HG02870 (cell line): ENCODE results near the gene TOPAZ1.
"Not testable (repeated sequence)": the region's sequence is repeated elsewhere in the genome, so short reads cannot be mapped to it uniquely, and the experiment has no call there.

Experiments
- ATAC-seq: cut with Tn5 transposase; IDR thresholded peaks from one replicate; pipeline ENCODE4 v1.9.1; 2021; ENCODE audit warnings: mild to moderate bottlenecking, moderate library complexity; ENCODE audit not compliant: unreplicated experiment

The TOPAZ1 gene

DNA sequence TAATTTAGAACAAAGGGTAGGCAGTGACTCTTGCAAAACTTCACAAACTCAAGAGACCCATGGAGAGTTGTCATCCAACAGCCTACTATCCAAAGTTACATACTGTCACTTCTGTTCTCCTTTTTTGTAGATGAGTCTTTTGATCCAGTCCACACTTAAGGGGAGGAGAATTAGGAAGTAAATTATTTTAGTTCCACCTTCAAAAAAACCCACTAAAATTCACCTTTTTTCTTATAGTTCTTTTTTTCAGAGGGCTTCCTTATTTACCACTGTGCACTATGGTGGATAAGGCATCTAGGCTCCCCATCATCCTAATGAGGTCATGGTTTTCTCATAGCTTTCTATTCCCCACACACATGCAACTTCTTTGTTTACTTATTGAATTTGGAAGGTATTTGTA, 88.3 kb downstream of the TOPAZ1 start:
- no peak for ATAC-seq

GRCh38 chr3:44330444-44330843, 88.8 kb downstream of the TOPAZ1 start:
- ATAC-seq, result no peak

GRCh38 chr3:44334326-44334725, 92.6 kb downstream of the TOPAZ1 start:
- no peak for ATAC-seq

DNA sequence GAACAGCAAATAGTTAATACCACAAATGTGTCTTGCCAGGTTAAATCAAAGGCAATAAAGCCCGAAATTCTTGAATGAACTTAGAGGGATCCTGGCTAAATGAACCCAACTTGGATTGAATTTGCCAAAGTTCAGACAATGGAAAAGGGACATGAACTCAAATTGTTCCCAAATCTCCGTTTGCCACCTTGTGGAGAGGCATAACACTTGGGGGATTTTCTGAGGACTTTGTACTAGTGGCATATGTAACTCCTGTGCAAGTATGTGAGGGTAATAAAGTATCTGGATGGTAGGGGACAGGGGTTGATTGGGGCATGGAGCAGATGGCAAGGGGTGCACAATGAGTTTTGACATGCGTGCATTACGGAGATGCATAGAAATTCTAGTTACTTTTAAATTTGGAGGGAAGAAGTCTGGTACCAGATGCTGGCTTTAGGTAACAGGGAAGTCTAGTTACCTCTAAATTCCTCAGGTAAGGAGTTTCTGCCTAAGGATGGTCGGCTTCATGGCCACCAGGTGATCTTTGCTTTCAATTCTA, 95.6 kb downstream of the TOPAZ1 start:
- ATAC-seq, result no peak

DNA sequence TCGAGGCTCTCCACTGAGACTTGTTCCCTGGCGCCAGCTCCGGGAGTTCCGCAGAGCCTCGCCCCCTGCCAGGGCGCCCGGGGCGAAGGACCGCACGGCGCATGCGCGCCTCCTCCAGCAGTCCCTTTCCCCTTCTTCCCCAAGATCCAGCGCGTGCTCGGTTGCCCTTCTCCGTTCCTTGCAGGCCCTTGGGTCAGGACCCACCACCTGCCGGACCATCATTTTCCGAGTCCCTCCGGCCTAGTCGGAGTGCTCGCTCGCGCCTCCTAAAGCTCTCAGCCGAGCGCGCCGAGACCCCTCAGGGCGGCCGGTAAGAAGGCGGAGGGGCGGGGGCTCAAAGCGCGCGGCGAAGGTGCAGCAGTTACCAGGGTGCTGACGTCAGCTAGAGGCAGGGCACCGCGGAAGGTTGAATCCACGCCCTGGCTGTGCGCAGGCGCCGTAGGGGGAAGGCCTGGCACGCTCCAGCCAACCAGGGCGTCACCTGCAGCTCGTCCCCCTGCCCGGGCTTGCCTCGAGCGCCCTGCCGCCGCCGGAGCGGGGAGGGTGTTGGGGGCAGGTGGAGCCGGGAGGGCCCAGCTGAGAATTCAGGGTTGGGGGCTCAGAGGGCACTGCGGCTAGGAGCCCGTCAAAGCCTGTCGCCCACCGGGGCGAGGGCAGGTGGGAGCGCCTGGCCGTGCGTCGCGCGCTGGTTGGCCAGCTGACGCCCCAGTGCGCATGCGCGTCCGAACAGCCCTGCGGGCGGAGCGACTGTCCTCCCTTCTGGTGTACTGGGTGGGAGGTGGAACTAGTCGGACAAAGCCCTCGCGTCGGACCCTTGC, 96.5 kb downstream of the TOPAZ1 start, which contains the start of gene TCAIM:
Gene TCAIM, plus strand, starts transcription at position 757 of the 818 bp plus-strand sequence. CDS start 16,017 bp downstream, outside the sequence.
- peak; percentile 93 for ATAC-seq

DNA sequence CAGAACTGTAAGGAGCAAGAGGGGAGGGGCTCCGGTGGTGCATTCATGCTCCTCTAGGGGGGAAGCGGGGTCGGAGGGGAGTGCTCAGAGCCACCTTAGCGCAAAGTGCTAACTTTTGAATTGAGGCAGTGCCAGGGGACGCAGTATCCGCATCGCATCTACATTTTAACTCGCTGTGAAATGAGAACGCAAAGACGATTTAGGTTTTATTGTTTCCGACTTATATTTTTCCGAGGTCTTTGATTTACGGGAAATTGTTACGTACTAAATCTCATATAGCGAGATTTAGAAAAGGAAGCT, 97.1 kb downstream of the TOPAZ1 start:
- no peak for ATAC-seq

GRCh38 chr3:44339181-44340057, 97.7 kb downstream of the TOPAZ1 start:
- no peak for ATAC-seq

- no peak for ATAC-seq
Measured at GRCh38 chr3:44340058-44340395, 98.3 kb downstream of the TOPAZ1 start.

DNA sequence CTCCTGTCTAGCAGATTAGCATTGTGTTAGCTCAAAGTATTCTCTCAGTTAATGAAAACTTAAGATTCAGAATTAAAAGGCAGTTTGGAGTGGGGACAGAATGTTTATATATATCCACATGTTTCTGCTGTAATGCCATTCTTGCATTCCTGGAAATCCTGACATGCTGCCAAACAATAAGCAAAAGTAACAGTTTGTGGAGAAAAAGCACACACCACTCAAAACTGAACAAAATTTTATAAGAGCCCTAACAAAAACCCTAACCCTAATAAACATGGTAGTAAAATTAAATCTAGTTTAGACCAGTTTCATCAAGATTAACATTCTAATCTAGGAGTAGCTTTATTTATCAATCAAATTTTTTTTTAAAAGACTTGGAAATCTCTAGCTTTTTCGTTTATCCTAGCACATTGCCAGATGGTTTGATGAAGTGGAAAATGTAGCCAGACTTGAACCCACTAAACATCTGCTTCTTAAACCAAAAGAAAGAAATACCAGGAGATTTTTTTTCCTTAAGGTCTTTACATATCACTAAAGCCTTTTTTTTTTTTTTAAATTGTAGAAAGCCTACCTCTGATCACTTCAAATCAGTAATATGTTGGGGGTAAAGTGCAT, 100.6 kb downstream of the TOPAZ1 start:
- no peak for ATAC-seq

GRCh38 chr3:44343421-44343820, 101.7 kb downstream of the TOPAZ1 start:
- ATAC-seq, result no peak

DNA sequence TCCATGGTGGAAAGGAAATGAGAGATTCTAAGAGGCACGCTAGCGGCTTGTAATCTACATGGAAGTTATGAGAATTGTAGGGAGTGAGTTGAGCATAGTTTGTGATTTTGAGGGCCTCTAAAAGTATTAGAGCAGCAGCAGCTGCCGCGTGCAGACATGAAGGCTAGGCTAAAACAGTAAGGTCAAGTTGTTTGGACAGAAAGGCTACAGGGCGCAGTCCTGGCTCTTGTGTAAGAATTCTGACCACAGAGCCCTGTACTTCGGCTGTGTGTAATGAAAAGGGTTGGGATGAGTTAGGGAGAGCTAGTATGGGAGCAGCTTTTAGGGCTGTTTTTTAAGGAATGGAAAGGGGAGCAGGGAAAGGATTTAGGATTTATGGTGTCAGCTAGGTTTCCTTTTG, 104.9 kb downstream of the TOPAZ1 start:
- not testable (repeated sequence) for ATAC-seq

GRCh38 chr3:44348993-44349392, 107.3 kb downstream of the TOPAZ1 start:
- ATAC-seq, result no peak

DNA sequence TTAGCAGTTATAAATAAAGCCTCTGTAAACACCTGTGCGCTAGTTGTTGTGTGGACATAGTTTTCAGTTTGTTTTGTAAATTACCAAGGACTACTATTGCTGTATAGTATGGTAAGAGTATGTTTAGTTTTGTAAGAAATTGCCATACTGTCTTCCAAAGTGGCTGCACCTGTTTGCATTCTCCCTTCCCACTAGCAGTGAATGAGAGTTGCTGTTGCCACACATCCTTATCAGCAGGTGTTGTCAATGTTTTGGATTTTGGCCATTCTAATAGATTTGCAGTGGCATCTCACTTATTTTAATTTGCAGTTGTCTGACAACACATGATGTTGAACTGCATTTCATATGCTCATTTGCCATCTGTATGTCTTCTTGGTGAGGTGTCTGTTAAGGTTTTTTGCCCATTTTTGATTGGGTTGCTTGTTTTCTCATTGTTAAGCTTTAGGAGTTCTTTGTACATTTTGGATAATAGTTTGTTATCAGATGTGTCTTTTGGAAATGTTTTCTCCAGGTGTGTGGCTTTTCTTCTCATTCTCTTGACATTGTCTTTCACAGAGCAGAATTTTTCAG, 111.8 kb downstream of the TOPAZ1 start:
- no peak for ATAC-seq

GRCh38 chr3:44355362-44356033, 113.8 kb downstream of the TOPAZ1 start:
- ATAC-seq, result no peak

- ATAC-seq, result no peak
Measured at GRCh38 chr3:44359146-44359751, 117.6 kb downstream of the TOPAZ1 start.

- ATAC-seq, result no peak
Measured at GRCh38 chr3:44363591-44363990, 121.9 kb downstream of the TOPAZ1 start.

GRCh38 chr3:44365952-44366351, 124.3 kb downstream of the TOPAZ1 start:
- ATAC-seq, result no peak

DNA sequence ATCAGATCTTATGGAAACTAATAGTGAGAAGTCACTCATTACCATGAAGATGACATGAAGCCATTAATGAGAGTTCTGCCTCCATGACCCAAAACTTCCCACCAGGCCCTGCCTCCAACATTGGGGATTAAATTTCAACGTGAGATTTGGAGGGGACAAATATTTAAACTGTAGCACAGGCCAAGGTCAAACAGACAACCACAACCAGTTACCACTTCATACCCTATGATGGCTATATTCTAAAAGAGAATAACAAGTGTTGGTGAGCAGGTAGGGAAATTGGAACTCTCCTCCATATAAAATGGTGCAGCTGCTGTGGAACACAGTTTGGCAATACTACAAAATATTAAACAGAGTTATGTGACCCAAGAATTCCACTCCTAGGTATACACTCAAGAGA, 133.8 kb downstream of the TOPAZ1 start:
- no peak for ATAC-seq
